ENCODE measurements around the gene AMPD1. TPM values are rescaled to one million over a fixed set of nuclear protein-coding genes. Genes with fewer than 3 reads are reported as not detected.

AMPD1 gene
- total RNA-seq, 1 experiment from 2014 or later, result 0.11 TPM

DNA sequence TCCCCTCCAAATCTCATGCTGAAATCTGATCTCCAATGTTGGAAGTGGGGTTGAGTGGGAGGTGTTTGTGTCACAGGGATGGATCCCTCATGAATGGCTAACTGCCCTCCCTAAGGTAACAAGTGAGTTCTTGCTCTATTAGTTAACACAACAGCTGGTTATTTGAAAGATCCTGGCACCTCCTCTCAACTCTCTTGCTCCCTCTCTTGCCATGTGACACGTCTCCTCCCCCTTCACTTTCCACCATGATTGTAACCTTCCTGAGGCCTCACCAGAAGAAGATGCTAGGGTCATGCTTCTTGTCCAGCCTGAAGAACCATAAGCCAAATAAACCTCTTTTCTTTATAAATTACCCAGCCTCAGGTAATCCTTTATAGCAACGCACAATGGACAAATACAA is 54.0 kb downstream of the AMPD1 start:
- DNase-seq (ENCODE audit: low read depth), result no peak

DNA sequence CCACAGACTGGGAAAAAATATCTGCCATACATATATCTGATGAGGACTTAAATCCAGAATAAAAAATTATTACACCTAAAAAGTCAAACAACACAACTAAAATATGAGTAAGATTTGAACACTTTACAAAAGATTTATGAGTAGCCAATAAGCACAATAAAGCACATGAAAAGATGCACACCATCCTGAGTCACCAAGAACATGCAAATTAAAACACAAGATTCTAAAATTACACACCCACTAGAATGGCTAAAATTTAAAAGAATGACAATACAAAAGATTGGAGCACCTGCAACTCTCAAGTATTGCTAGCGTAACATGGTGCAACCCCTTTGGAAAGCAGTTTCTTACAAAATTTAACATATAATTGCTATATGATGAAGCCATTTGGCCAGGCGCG is 56.4 kb downstream of the AMPD1 start:
- no peak for DNase-seq (ENCODE audit: low read depth)

DNA sequence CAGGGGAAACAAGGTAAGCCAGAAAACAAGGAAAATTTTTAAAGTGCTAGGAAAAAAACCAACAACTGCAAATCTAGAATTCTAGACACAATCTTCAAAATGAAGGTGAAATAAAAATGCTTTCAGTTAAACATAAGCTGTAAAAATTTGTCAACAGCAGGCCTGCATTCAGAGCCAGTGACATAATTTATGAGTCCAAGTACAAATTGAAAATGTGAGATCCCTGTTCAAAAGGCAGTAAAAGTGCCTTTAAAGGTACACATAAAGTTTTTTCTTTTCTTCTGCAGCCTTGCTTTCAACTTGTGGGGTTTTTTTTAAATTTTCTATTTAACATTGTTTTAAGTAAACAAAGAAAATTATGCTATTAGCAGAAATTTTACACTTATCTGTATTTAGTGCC is 62.9 kb downstream of the AMPD1 start:
- no peak for DNase-seq (ENCODE audit: low read depth)

- DNase-seq (ENCODE audit: low read depth), result no peak
Observed at GRCh38 chr1:114627107-114627506, 68.2 kb downstream of the AMPD1 start.

- DNase-seq (ENCODE audit: low read depth), result no peak
Observed at GRCh38 chr1:114623364-114623763, 72.0 kb downstream of the AMPD1 start.

Other genes with a start within 250 kb of the AMPD1 start
- 24.9 and 31.9 TPM in 2 replicates for gene TRIM33, start 184.3 kb downstream of the AMPD1 start, total RNA-seq (2014; rRNA removed)
- gene BCAS2, start 113.9 kb downstream of the AMPD1 start, total RNA-seq (2014; rRNA removed), result 60.9 and 62.6 TPM in 2 replicates
- 4.1 and 4.6 TPM in 2 replicates for gene DENND2C, start 25.5 kb downstream of the AMPD1 start, total RNA-seq (2014; rRNA removed)
- gene NRAS, start 21.2 kb upstream of the AMPD1 start, total RNA-seq (2014; rRNA removed), result 68.9 and 72.8 TPM in 2 replicates
- 627 and 733 TPM in 2 replicates for gene CSDE1, start 62.4 kb upstream of the AMPD1 start, total RNA-seq (2014; rRNA removed)
- gene SIKE1, start 85.1 kb upstream of the AMPD1 start, total RNA-seq (2014; rRNA removed), result 31.0 and 34.4 TPM in 2 replicates
- not detected in 2 replicates for gene SYCP1, start 159.3 kb upstream of the AMPD1 start, total RNA-seq (2014; rRNA removed)

All from LHCN-M2 (cell line).